SK-MEL-5 (cell line): Measurements from ENCODE around the gene WWP2. TPM values are rescaled to one million over a fixed set of nuclear protein-coding genes. Genes with fewer than 3 reads are reported as not detected.
"Not testable (repeated sequence)": the region's sequence is repeated elsewhere in the genome, so short reads cannot be mapped to it uniquely, and the experiment has no call there.

Experiments used
- DNase-seq: peaks from one replicate; pipeline ENCODE4 v3.0.0-alpha.2; 2016; ENCODE audit warnings: low read depth, low spot score
- in situ Hi-C: cut with HindIII; loops from 2 replicates; pipeline ENCODE4 v1.10.0; 2016; ENCODE audit warnings: low sequenced_read_pairs, high pct_unique_total_duplicates, low pct_unique_long_range_greater_than_20kb
- small RNA-seq, 2 experiments: library from RNA; depleted of rRNA; stranded (forward); fragments of <200 nt; gene quantifications; one replicate each; pipeline ENCODE3, GENCODE V24; 2014
- total RNA-seq: library from RNA; depleted of rRNA; stranded (reverse); fragments of >200 nt; shearing (Covaris generic); gene quantifications from 2 replicates; pipeline ENCODE4 v1.2.3, GENCODE V29; 2014; rRNA removed

Gene WWP2
- total RNA-seq, 1 experiment from 2014 or later = 13.9 TPM

GRCh38 chr16:69964960-69965660 is 203.0 kb downstream of the WWP2 start:
- in situ Hi-C loops, DNase-seq: not testable (repeated sequence)

GRCh38 chr16:69965661-69966054 is 203.5 kb downstream of the WWP2 start:
- in situ Hi-C loops, DNase-seq: not testable (repeated sequence)

- in situ Hi-C loops, DNase-seq: not testable (repeated sequence)
Measured at GRCh38 chr16:69967688-69968087, 205.6 kb downstream of the WWP2 start.

DNA sequence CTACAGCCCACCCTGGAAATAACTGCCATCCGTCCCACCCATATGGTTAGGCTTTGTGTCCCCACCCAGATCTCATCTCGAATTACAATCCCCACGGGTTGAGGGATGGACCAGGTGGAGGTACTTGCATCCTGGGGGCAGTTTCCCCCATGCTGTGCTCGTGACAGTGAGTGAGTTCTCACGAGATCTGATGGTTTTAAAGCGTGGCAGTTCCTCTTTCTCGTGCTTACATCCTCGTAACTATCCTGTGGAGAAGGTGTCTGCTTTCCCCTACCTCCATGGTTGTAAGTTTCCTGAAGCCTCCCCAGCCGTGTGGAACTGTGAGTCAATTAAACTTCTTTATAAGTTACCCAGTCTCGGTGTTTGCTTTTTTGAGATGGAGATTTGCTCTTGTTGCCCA is 206.0 kb downstream of the WWP2 start:
- in situ Hi-C loops = not testable (repeated sequence)

GRCh38 chr16:69969657-69970056 is 207.5 kb downstream of the WWP2 start:
- in situ Hi-C loops, DNase-seq: not testable (repeated sequence)

More for the DNA sequence above, 206.0 kb downstream of the WWP2 start:
- DNase-seq = not testable (repeated sequence)

- DNase-seq, in situ Hi-C loops: not testable (repeated sequence)
Measured at GRCh38 chr16:69972120-69972519, 210.0 kb downstream of the WWP2 start.

DNA sequence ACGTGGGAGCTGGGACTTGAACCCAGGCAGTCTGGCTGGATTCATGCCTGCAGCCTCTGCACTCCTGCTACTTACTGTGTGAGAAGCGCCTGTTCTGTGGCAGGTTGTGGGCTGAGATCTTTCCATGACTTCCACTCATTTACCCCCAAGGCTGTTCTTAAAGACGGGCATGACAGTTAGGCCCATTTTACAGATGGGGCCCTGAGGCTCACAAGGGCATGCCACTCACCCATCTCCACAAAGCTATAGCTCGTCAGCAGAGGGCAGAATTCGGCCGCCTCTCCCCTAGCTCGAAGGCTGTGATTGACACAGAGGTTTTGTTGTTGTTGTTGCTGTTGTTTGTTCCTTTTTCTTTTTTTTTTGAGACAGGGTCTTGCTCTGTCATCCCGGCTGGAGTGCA is 210.8 kb downstream of the WWP2 start:
- DNase-seq, in situ Hi-C loops: not testable (repeated sequence)

- DNase-seq, in situ Hi-C loops: not testable (repeated sequence)
Measured at GRCh38 chr16:69985196-69985595, 223.1 kb downstream of the WWP2 start.

Small RNAs within 50 kb of the gene (small RNA-seq; reads per million reads assigned to genes)
- gene AC026468.1 (0 reads per million in 2 experiments), gene MIR140 (0.93 to 30.7 reads per million in 2 experiments), gene RF00091 (0 reads per million in 2 experiments)

Other genes with a start within 250 kb of the WWP2 start
- gene NFAT5, start 196.4 kb upstream of the WWP2 start, total RNA-seq = 6.7 and 11.3 TPM in 2 replicates
- gene NQO1, start 35.8 kb upstream of the WWP2 start, total RNA-seq = 1,689 and 1,774 TPM in 2 replicates
- 14.6 and 16.5 TPM in 2 replicates for gene NOB1, start 7.4 kb upstream of the WWP2 start, total RNA-seq
- 0.32 and 0.37 TPM in 2 replicates for gene CLEC18A, start 189.0 kb downstream of the WWP2 start, total RNA-seq